HL-60/S4 treated with phorbol 12-myristate 13-acetate at 8.2 ng/mL for 4 days and 3 days (cell line): ENCODE measurements around the gene TMEM267.
"Not testable (repeated sequence)": the region's sequence is repeated elsewhere in the genome, so short reads cannot be mapped to it uniquely, and the experiment has no call there.

Experiments used
- in situ Hi-C: fragments of 300-500 bp; cut with MboI; formaldehyde crosslinking; loops from 2 replicates; pipeline ENCODE4 v1.15.0; 2022; ENCODE audit warnings: low sequenced_read_pairs

The TMEM267 gene

GRCh38 chr5:43410414-43410813, 73.3 kb downstream of the TMEM267 start:
- in situ Hi-C loops: no loop called here

GRCh38 chr5:43409809-43410271, 73.8 kb downstream of the TMEM267 start:
- in situ Hi-C loops: no loop called here

GRCh38 chr5:43402524-43403066, 81.1 kb downstream of the TMEM267 start:
- in situ Hi-C loops: not testable (repeated sequence)

- in situ Hi-C loops: no loop called here
Measured at GRCh38 chr5:43401827-43402226, 81.8 kb downstream of the TMEM267 start.

GRCh38 chr5:43400082-43400481, 83.6 kb downstream of the TMEM267 start:
- in situ Hi-C loops: no loop called here

GRCh38 chr5:43396762-43397304, 86.8 kb downstream of the TMEM267 start:
- in situ Hi-C loops: no loop called here
